GM12878 (cell line): Measurements from ENCODE around the gene MEGF11. TPM values are rescaled to one million over a fixed set of nuclear protein-coding genes. Genes with fewer than 3 reads are reported as not detected.

Experiments used
- ATAC-seq: fragments of 200-7000 bp; cut with Tn5 transposase; 3 replicates; pipeline ENCODE4 v1.9.1; 2020; ENCODE audit warnings: mild to moderate bottlenecking, moderate library complexity
- BruUV-seq: library from RNA; stranded (reverse); fragments of 400-500 nt; replicated peaks from 2 replicates; lab custom pipeline; 2021; lab: Mats Ljungman, UMichigan
- CTCF ChIA-PET: fragments of 300-600 bp; sonication (Branson Sonifier 250); formaldehyde crosslinking; extraction: SDS; loops from one replicate; lab custom pipeline; 2021; ENCODE audit warnings: inconsistent platforms; lab: Yijun Ruan, JAX
- POLR2A ChIA-PET: fragments of 350-600 bp; formaldehyde crosslinking; extraction: SDS; loops from one replicate; lab custom pipeline; 2021; ENCODE audit warnings: inconsistent platforms; lab: Charles Lee
- RAD21 ChIA-PET: fragments of 300-600 bp; sonication (Branson Sonifier 250); formaldehyde crosslinking; loops from one replicate; lab custom pipeline; 2023; ENCODE audit warnings: antibody characterized with exemption; ENCODE audit not compliant: unreplicated experiment; lab: Charles Lee
- SMC1A ChIA-PET: fragments of 300-600 bp; sonication (Branson Sonifier 250); formaldehyde crosslinking; loops from one replicate; lab custom pipeline; 2023; ENCODE audit not compliant: unreplicated experiment, uncharacterized antibody; lab: Charles Lee
- DNase-seq: peaks from one replicate; pipeline ENCODE4 v3.0.0-alpha.2; 2011; ENCODE audit warnings: low read depth, low spot score
- FAIRE-seq: peaks from 3 replicates; lab custom pipeline; 2011; peaks lifted over from hg19 to GRCh38; lab: Jason Lieb, UNC
- H2AFZ ChIP-seq: 2 replicates; pipeline ENCODE4 v1.6.0; 2011; ENCODE audit warnings: low read depth, low read length, control low read depth; ENCODE audit not compliant: control insufficient read depth
- H3K27ac ChIP-seq: 2 replicates; pipeline ENCODE4 v1.5.1; 2011; ENCODE audit warnings: control low read depth; ENCODE audit not compliant: control insufficient read depth, insufficient read depth
- H3K27me3 ChIP-seq, 2 experiments: replicated peaks in 1 of 2; 2 replicates each; pipeline versions ENCODE4 v1.6.0 to v1.6.1; 2011; ENCODE audit warnings: low read length in 1 of 2; ENCODE audit not compliant: control insufficient read depth in 2 of 2, insufficient read depth in 2 of 2
- H3K36me3 ChIP-seq, 2 experiments: 2 replicates each; pipeline ENCODE4 v1.5.1; 2011; ENCODE audit warnings: low read length in 1 of 2; ENCODE audit not compliant: control insufficient read depth in 2 of 2, insufficient read depth in 2 of 2
- H3K4me1 ChIP-seq: 2 replicates; pipeline ENCODE4 v1.6.1; 2011; ENCODE audit warnings: mild to moderate bottlenecking, low read length, moderate library complexity, mixed read lengths; ENCODE audit not compliant: control insufficient read depth, insufficient read depth
- H3K4me2 ChIP-seq: 2 replicates; pipeline ENCODE4 v1.6.0; 2011; ENCODE audit warnings: control low read depth; ENCODE audit not compliant: control insufficient read depth, insufficient read depth
- H3K4me3 ChIP-seq: fragments of 200-600 bp; sonication (generic); 2 replicates; pipeline ENCODE4 v1.5.1; 2016
- H3K79me2 ChIP-seq: 2 replicates; pipeline ENCODE4 v1.6.0; 2011; ENCODE audit warnings: low read length; ENCODE audit not compliant: control insufficient read depth, insufficient read depth
- H3K9ac ChIP-seq: 2 replicates; pipeline ENCODE4 v1.8.0; 2011; ENCODE audit warnings: low read length, control low read depth, mixed read lengths; ENCODE audit not compliant: control insufficient read depth, insufficient read depth
- H3K9me3 ChIP-seq: replicated peaks from 3 replicates; pipeline ENCODE4 v1.5.1; 2011; ENCODE audit warnings: mild to moderate bottlenecking, low read length; ENCODE audit not compliant: control insufficient read depth, insufficient read depth
- H4K20me1 ChIP-seq: 2 replicates; pipeline ENCODE4 v1.6.0; 2011; ENCODE audit not compliant: control insufficient read depth, insufficient read depth
- ATF3 ChIP-seq: IDR thresholded peaks from 2 replicates; pipeline ENCODE4 v1.6.1; 2011; ENCODE audit warnings: low read depth, mild to moderate bottlenecking, low read length, moderate library complexity, borderline replicate concordance; ENCODE audit errors: extremely low read depth
- HDGF ChIP-seq: fragments of 450-650 bp; IDR thresholded peaks from 2 replicates; pipeline ENCODE4 v1.6.1; 2016; ENCODE audit warnings: antibody characterized with exemption
- IKZF1 ChIP-seq: fragments of 450-650 bp; conservative IDR thresholded peaks from 2 replicates; pipeline ENCODE4 v1.6.1; 2017; ENCODE audit warnings: antibody characterized with exemption, mild to moderate bottlenecking
- IRF5 ChIP-seq: fragments of 450-650 bp; IDR thresholded peaks from 2 replicates; pipeline ENCODE4 v1.6.1; 2017; ENCODE audit warnings: borderline replicate concordance
- KAT2A ChIP-seq: conservative IDR thresholded peaks from 2 replicates; pipeline ENCODE4 v1.6.1; 2011; ENCODE audit warnings: low read depth, low read length; ENCODE audit not compliant: control insufficient read depth
- MEF2B ChIP-seq: fragments of 450-650 bp; IDR thresholded peaks from 2 replicates; pipeline ENCODE4 v1.6.1; 2018; ENCODE audit warnings: mild to moderate bottlenecking, moderate library complexity; ENCODE audit not compliant: partially characterized antibody, poor library complexity, severe bottlenecking
- REST ChIP-seq: IDR thresholded peaks from 2 replicates; pipeline ENCODE4 v1.6.1; 2012; ENCODE audit warnings: mild to moderate bottlenecking, low read depth, low read length
- SMAD5 ChIP-seq: IDR thresholded peaks from 2 replicates; pipeline ENCODE4 v1.6.1; 2016; ENCODE audit warnings: antibody characterized with exemption, low read depth
- SREBF2 ChIP-seq: IDR thresholded peaks from 2 replicates; pipeline ENCODE4 v1.6.1; 2012; ENCODE audit warnings: mild to moderate bottlenecking, low read length
- TARDBP ChIP-seq: IDR thresholded peaks from 2 replicates; pipeline ENCODE4 v1.6.1; 2016; ENCODE audit warnings: borderline replicate concordance
- ZBED1 ChIP-seq: IDR thresholded peaks from 2 replicates; pipeline ENCODE4 v1.6.1; 2016; ENCODE audit warnings: borderline replicate concordance
- WGBS: methylation state at CpG from one replicate; pipeline ENCODE4 v1.1.6; 2016; ENCODE audit warnings: low lambda C conversion rate; ENCODE audit not compliant: insufficient replicate concordance, insufficient coverage; ENCODE audit errors: missing lambda C conversion rate; 5-methylcytosine and 5-hydroxymethylcytosine counted together
- in situ Hi-C: fragments of 300-500 bp; cut with MboI; formaldehyde crosslinking; loops from 9 replicates; pipeline ENCODE4 v1.14.3; 2018; ENCODE audit warnings: mixed read lengths
- intact Hi-C: fragments of 100-400 bp; cut with micrococcal nuclease; formaldehyde crosslinking; loops from one replicate; pipeline ENCODE4 v1.14.2; 2022; ENCODE audit not compliant: unreplicated experiment
- polyA plus RNA-seq, 11 experiments: library from polyadenylated mRNA; depleted of rRNA in 4 of 11; unstranded in 6 of 11; stranded (reverse) in 5 of 11; fragments of >200 nt; fragmentation: Nextera tagmentation in 4 of 11; fragmentation: Illumina TruSeq in 1 of 11; extraction: Ambion mirVana in 4 of 11; extraction: Trizol in 1 of 11; gene quantifications; 1 replicate in 1 of 11; 2 replicates in 10 of 11; pipeline versions ENCODE4 v1.2.1 to v1.2.3, GENCODE V29; 2011 to 2016; ENCODE audit warnings: inconsistent platforms in 2 of 11, missing spikeins in 2 of 11, low read depth in 1 of 11
- total RNA-seq, 4 experiments: library from RNA; depleted of rRNA in 3 of 4; stranded (reverse); fragments of >200 nt in 3 of 4; fragmentation: Illumina TruSeq in 1 of 4; extraction: Trizol in 1 of 4; gene quantifications; 2 replicates each; pipeline versions ENCODE4 v1.2.1 to v1.2.3, GENCODE V29; 2013 to 2021
- TF ChIP-seq, protein P1 (sequence below): IDR thresholded peaks from 2 replicates; pipeline ENCODE4 v1.6.1; 2012; ENCODE audit warnings: low read depth, low read length, improper control_type of control experiment

MEGF11 gene
- total and polyA plus RNA-seq, 10 of the 15 experiments (the other 5 are each of a cell fraction or from before 2014, with no cell fraction given) = 0.03 to 1.7 (median 0.49) TPM

GRCh38 chr15:66046326-66046725 lies 207.2 kb downstream of the MEGF11 start:
- no peaks in the 10 kb centered on the region for H4K20me1 ChIP-seq
- 61% methylated on average over 8 of the region's 8 CpGs for WGBS
- BruUV-seq = no TSS peak
- no peak overlapping the region for H3K4me3 ChIP-seq
- SMC1A ChIA-PET = interaction anchor here (1.9 kb wide), 1 partner anchor 129 kb away, joined by 10 read pairs; no protein-coding TSS in a partner anchor
- H3K9ac ChIP-seq = no peak overlapping the region
- POLR2A ChIA-PET = no interaction called here
- no peak overlapping the region for H3K27ac ChIP-seq
- FAIRE-seq (no peak), ATAC-seq (no peak), DNase-seq (no peak)
- peaks cover 0 to 1% of the 10 kb centered on the region in 2 experiments; a peak in 1 of 4 replicates for H3K27me3 ChIP-seq
- TF ChIP-seq TARDBP (no peak), IKZF1 (no peak), HDGF (no peak), KAT2A (no peak), SMAD5 (no peak), ZBED1 (no peak), SREBF2 (no peak), REST (no peak), IRF5 (no peak), ATF3 (no peak), MEF2B (no peak)
- TF ChIP-seq, protein P1, sequence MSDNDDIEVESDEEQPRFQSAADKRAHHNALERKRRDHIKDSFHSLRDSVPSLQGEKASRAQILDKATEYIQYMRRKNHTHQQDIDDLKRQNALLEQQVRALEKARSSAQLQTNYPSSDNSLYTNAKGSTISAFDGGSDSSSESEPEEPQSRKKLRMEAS = no peak
- RAD21 ChIA-PET = interaction anchor here (1.5 kb wide), 1 partner anchor 129 kb away, joined by 4 read pairs; no protein-coding TSS in a partner anchor
- no peaks in the 10 kb centered on the region for H3K4me1 ChIP-seq
- H3K9me3 ChIP-seq = no peaks in the 10 kb centered on the region
- CTCF ChIA-PET = interaction anchor here (0.6 to 2.3 kb wide), 2 partner anchors 11 to 163 kb away, joined by 3 to 6 read pairs; no protein-coding TSS in a partner anchor
- H3K4me2 ChIP-seq = no peak overlapping the region
- no peaks in the 10 kb centered on the region for H3K79me2 ChIP-seq
- intact Hi-C loops (loop anchor here (1.0 kb wide), 1 partner anchor 65 kb away; no protein-coding TSS in a partner anchor), in situ Hi-C loops (no loop called here)
- H2AFZ ChIP-seq = no peak overlapping the region
- no peaks in the 10 kb centered on the region for H3K36me3 ChIP-seq
